K562 (cell line): ENCODE data around the gene MRLN.

ENCODE experiments used
- HNRNPLL ChIP-seq: fragments of 200-400 bp; formaldehyde crosslinking; IDR thresholded peaks from 2 replicates; pipeline ENCODE4 v1.6.1; 2017; ENCODE audit warnings: low read length, low read depth, mild to moderate bottlenecking; ENCODE audit not compliant: poor library complexity, severe bottlenecking
- POLR2A ChIP-seq: fragments of 450-650 bp; conservative IDR thresholded peaks from 2 replicates; pipeline ENCODE4 v1.6.1; 2016
- SETDB1 ChIP-seq: IDR thresholded peaks from one replicate; pipeline ENCODE4 v1.6.1; 2012; ENCODE audit warnings: low read length, control low read depth, inconsistent platforms
- SMARCE1 ChIP-seq: fragments of 450-650 bp; IDR thresholded peaks from 2 replicates; pipeline ENCODE4 v1.7.1; 2016; ENCODE audit warnings: mild to moderate bottlenecking
- SUPT5H ChIP-seq: fragments of 450-650 bp; IDR thresholded peaks from 2 replicates; pipeline ENCODE4 v1.6.1; 2016

- TF ChIP-seq SMARCE1 (no peak), HNRNPLL (no peak), SUPT5H (no peak), POLR2A (no peak), SETDB1 (no peak)
Observed at GRCh38 chr10:59734014-59734462, 19.2 kb downstream of the MRLN start.
